ENCODE results near the gene ZNF195. TPM values are rescaled to one million over a fixed set of nuclear protein-coding genes. Genes with fewer than 3 reads are reported as not detected.

Gene ZNF195
- total and polyA plus RNA-seq, 2 of the 8 experiments (the other 6 are each of a cell fraction or from before 2014, with no cell fraction given), result 23.9 to 88.6 TPM

DNA sequence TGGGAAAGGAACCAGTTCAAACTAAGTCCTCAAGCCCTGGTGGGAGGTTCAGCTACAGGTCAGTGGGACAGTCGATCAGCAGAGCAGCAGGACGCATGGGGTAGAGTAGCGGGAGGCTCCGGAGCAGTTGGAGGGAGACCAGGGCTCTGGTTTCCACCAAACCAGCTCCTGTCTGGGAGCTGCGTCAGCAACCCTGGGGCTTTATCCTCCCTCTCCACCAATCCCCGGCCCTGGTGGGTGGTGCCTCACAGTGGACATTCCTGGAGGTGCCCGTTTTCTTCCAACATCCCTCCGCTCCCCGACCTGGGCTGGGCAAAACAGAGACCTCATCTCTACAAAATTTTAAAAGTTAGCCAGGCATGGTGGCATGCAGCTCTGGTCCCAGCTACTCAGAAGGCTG is 32.4 kb downstream of the ZNF195 start (continued):
- no peak for TF ChIP-seq KDM4A (IDR thresholded peaks at IDR 0.05; ENCODE audit: low read depth, low read length, severe bottlenecking)
- TF ChIP-seq JUN (IDR thresholded peaks at IDR 0.05; ENCODE audit: low read depth, low read length), result no peak

All from H1 (cell line).